ENCODE data around the gene ARFGAP1.

The ARFGAP1 gene

DNA sequence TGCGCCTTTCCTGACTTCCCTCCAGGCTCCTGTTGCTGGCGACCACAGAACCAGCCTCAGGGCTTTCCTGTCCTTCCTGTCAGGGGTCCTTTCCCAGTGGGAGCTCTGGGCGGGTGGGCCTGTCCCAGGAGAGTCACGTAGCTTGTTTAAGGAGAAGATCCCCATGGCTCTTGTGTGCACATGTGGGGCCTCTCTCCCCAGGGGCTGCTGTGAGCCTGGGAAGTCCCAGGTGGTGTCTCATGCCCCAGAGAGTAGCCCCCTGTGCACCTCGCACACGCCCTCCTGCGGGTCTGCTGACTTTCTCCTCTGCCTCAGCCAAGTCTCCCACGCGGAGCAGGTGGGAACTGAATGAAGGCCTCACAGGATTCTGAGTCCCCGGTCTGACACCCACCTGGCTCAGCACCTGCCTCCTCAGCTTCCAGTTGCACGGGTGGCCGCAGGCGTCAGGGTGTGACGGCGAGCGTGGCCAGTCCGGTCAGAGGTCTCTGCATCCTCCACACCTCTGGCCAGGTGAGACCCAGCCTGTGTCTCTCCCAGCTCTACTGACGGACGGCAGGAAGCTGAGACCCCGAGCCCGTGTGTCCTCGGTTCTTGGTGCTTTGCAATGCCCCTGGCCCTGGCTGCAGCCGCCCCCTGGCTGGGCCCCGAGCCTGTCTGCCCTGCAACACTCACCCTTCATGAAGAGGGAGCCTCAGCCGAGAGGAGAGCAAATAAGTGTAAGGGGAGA lies 12.7 kb upstream of the ARFGAP1 start:
- no peak for DNase-seq (ENCODE audit: low read depth in 3 of 3)

DNA sequence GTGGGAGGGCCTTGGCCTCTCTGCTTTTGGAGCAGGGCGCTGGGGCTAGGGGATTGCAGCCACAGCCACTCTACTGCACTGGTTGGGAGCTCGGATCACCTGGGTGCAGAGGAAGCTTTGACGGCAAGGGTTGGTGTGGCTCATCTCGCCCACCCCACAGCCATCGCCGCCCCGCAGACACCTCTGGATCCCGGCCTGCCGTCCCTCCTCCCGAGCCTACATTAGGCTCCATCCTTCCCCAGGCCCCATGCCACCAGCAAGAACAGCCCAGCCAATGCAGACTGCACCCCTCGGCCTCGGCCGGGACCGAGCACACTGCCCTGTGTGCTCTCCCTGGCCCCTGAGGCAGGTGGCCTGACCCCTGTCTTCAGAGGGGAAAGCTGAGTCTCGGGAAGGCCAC lies 12.1 kb upstream of the ARFGAP1 start:
- DNase-seq (ENCODE audit: low read depth in 3 of 3), result no peak

DNA sequence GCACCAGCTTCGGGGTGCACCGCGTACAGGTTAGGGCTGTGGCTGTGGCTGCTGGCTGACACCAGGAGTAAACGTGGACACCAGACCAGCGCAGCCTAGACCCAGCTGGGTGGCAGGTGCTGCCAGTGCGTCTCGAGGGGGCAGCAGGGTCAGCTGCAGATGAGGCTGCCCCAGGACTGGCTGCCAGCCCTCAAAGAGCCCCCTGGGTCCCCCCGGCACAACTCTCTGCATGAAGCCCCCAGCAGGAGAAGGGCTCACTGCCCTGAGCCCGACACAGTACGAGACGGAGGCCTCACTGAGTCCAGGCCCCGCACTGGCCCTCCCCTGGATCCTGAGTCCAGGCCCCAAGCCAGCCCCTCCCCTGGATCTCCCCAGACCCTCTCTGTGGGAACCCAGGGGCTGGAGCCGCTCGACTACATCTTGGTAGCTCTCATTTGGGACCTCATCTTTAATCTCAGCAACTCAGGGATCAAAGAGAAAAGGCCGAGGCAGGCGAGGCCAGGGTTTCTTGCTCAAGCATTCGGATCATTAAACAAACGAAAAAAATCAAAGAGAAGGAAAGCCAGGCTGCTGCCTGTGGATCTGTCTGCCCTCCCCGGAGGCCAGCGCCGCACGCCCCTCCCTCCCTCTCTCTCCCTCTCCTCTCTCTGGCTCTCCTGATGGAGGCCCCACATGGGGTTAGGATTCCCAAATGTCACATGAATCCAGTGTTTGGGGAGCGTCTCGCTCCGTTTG lies 11.4 kb upstream of the ARFGAP1 start:
- no peak for DNase-seq (ENCODE audit: low read depth in 3 of 3)

DNA sequence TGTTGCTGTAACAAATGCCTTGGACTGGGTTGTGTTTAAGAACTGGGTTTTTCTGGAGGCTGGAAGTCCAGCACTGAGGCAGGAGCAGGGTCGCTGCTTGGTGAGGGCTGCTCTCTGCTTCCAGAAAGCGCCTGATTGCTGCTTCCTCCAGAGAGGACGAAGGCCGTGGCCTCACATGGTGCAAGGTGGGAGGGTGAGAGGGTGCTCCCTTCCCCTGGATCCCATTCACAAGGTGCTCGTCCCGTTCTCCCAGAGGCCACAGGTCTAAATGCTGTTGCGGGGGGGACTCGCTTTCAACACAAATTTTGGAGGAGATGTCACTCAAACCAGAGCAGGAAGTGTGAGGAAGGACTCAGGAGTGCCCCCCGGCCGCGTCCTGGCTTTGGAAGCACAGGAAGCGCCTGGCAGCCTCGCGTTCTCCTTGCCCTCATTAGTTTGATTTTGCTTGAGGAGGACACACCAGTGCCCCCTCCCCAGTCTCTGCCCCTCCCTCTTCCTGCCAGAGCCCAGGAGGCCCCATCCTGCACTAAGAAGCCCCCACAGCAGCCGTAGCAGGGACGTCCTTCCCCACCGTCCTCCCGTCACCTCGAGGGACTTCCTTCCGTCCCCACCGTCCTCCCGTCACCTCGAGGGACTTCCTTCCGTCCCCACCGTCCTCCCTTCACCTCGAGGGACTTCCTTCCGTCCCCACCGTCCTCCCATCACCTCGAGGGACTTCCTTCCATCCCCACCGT lies 10.7 kb upstream of the ARFGAP1 start:
- DNase-seq (ENCODE audit: low read depth in 3 of 3), result no peak

DNA sequence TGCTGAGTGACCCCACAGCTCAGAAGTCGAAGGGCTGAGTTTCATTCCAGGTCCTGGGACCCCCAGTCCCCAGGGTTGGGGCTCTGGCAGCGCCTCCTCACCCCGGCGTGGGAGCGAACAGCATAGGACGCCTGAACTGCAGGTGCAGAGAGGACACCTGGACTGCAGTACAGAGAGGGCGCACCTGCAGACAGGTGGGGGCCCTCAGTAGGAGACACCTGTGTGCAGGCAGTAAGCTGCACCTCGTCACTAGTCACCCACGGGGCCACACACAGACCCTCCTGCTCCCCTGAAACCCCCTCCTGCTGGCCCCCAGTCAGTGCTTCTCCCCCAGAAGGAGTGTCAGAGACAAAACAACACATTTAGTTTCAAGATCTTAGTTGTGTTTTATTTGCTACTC lies 9.8 kb upstream of the ARFGAP1 start:
- no peak for DNase-seq (ENCODE audit: low read depth in 3 of 3)

DNA sequence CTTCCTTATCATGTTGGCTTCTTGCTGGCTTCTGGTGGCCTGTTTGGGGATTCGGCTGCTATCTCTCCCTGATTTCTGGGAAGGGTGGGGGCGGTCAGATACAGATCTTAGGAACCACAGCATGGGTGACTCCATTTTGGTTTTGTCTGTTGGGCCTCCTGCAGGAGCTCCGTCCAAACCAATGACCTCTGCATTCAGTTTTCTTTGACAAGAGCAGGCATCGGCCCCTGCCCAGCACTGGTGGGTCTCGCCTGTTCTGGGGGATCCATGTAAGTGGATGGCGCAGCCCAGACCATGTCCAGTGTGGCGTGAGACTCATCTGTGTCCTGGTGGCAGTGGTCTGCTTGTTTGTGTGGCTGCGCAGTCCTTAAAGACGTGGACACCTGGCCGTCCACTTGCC lies 8.6 kb upstream of the ARFGAP1 start:
- no peak for DNase-seq (ENCODE audit: low read depth in 3 of 3)

DNA sequence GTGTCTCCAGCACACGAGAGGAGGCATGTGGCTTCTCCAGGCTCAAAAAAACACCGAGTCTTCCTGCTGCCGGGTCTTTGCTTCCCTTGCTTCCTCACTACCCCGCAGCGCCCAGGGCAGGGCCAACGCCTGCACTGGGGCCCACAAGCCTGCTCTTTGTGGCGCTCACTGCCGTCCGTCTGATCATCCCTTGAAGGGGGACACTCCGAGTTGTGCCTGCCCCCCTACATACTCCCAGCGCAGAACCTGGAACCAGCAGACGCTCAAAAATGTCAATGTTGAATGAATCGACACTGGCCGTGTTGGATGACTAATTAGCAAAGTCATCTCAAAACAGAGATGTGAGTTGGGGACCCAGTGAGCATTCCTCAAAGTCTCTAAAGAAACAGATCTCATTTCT lies 8.1 kb upstream of the ARFGAP1 start:
- DNase-seq (ENCODE audit: low read depth in 3 of 3), result no peak

DNA sequence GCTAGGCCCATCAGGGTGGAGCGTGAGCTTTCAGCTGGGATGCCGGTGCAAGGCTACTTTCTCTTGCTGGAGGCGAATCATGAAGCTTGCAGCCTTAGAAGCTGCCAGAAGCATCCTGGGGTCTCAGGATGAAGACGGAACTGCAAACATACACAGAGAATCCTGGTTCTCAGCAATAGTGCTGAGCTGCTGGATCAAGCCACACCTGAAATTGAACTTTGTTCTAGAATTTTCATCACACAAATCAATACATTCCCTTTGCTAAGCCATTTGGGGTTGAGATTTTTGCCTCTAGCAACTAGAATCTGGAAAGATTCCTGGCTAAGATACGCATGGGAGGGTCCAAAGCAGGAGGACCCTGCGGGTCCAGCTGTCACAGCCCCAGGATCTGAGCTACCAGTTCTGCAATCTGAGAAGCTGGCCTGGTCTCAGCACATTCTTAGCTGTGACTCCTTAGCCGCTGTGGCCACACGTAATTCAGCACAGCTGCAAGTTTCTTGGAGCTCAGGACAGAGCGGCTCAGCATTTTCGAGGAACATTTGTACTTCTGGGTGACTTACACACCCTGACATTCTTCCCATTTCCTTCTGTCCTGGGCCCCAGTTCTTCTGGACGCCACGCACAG lies 6.6 kb upstream of the ARFGAP1 start:
- DNase-seq (ENCODE audit: low read depth in 3 of 3), result no peak

DNA sequence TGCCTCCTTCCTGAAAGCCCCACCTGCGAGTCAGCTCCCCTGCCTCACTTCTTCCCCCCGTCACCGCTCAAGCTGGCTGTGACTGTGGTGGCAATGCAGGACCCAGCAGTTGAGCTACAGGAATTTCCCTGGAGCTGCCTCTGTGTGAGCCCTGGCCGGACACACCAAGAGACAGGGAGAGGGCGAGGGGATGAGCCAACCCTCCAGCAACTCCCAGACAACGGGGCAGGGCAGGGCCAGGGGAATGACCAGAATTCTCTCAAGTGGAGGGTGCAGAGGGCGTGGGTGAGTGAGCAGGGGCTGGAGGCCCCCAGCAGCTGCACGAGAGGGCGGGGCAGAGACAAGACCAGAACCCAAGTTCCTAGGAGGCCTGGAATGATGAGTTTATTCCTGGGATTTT lies 4.9 kb upstream of the ARFGAP1 start:
- DNase-seq (ENCODE audit: low read depth in 3 of 3), result no peak

DNA sequence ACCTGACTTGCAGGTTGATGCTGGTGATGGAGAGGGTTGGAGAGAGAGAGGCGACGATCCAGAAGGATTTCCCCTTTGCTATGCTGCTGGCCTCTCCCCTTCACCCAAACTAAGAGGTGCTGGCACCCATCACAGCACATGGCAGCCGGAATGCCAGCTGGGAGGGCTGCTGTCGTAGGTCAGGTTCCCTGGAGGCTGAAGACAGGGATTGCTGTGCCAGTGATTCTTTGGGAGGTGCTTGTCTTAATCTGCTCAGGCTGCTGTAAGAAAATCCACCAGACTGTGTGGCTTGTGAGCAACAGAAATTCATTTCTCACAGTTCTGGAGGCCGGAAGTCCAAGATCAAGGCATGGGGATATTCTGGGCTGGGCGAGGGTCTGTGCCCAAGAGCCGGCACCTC lies 4.4 kb upstream of the ARFGAP1 start:
- no peak for DNase-seq (ENCODE audit: low read depth in 3 of 3)

DNA sequence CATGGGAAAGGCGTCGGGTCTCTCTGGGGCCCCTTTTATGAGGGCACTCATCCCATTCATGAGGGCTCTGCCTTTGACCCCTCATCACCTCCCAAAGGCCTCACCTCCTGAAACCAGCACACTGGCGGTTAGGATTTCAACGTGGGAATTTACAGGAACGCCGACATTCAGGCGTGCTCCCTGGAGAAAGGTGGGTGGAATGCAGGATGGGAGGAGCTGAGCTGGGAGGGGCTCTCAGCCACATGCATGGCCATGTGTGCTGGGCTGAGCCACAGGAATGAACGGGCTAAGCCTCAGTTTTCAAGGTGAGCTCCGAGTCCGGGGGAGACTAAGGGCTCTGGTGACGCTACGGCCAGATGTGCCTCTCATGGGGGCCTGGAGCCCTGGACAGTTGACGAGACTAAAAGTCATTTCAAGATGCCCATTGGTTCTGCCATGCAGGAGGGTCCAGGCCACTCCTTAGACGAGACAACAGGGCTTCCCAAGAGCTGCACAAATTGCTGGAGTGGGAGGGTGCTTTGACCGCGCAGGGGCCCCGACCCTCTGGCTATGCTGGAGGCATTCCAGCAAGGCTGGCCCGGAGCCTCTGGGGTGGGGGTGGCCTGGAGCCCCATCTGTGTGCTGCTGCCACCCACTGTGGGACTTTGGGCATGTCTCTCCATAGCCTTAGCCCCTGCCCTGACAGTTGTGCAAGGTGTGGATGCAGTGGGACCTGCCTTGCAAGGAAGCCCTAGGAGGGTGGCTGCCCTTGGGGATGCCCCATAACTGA lies 3.8 kb upstream of the ARFGAP1 start:
- no peak for DNase-seq (ENCODE audit: low read depth in 3 of 3)

DNA sequence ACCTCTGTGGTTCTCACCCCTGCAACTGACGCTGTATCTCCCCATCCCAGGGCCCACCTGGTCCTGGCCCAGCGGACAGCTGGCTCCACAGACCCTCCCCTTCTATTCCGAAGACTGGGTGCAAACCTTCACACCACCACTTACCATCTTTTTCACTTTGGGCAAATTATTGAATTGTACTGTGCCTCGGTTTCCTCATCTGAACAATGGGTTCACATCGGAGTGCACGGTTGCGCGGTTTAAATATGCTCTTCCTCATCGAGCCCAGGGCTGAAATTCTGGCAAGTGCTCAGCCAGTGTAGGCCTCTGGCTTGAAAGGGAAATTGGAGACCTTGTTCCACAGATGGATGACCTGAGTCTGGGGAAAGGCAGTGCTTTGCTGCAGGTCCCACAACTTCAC lies 2.9 kb upstream of the ARFGAP1 start:
- no peak for DNase-seq (ENCODE audit: low read depth in 3 of 3)

DNA sequence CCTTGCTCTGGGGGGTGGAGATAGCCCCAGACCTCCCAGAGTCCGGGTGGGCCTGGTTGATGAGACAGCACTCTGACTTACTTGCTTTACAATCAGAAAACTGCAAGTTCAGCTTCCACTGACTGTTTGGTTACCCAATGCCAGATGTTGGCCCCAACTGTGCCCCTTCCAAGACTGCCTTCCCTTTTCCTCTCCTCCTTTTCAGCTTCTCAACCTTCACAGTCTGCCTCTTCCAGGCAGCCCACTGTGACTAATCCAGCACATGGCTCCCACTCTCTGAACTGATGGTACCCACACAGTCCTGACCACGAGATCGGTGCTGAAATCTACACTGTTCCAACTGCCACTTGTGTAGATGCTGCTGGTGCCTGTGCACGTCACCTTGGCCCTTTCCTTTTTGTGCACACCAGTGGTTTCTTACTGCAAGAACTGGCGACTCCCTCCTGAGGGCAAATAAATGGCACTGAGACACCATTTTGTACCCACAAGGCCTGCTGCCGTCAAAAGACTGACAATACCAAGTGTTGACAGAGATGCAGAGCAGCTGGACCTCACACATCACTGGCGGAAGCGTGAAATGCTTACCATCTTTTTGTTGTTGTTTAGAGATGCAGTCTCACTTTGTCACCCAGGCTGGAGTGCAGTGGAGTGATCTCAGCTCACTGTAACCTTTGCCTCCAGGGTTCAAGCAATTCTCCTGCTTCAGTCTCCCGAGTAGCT lies 1.8 kb upstream of the ARFGAP1 start:
- no peak for DNase-seq (ENCODE audit: low read depth in 3 of 3)

DNA sequence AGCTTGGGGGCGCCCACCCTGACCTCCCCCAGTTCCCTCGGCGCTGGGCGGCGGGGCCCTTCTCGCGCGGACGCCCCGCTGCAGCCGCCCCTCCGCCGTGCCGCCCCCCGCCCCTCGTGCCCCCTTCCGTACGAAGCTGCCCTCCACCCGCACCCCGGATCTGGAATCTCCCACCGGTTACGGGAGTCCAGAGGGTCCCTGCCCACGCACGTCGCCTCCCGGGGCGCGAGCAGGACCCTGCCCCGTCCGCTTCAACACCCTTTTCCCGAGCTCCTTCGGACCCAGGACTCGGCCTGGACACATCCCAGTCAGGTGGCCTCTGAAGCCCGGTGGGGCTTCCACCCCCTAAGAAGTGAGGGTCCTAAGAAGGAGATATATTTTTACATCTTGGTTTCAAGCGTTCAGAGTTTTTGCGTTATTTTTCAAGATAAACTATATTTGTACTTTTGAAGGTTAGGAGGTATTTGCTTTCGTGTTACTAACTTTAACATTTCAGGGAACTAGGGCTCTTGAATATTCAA lies 506 bp downstream of the ARFGAP1 start:
- no peak for DNase-seq (ENCODE audit: low read depth in 3 of 3)

DNA sequence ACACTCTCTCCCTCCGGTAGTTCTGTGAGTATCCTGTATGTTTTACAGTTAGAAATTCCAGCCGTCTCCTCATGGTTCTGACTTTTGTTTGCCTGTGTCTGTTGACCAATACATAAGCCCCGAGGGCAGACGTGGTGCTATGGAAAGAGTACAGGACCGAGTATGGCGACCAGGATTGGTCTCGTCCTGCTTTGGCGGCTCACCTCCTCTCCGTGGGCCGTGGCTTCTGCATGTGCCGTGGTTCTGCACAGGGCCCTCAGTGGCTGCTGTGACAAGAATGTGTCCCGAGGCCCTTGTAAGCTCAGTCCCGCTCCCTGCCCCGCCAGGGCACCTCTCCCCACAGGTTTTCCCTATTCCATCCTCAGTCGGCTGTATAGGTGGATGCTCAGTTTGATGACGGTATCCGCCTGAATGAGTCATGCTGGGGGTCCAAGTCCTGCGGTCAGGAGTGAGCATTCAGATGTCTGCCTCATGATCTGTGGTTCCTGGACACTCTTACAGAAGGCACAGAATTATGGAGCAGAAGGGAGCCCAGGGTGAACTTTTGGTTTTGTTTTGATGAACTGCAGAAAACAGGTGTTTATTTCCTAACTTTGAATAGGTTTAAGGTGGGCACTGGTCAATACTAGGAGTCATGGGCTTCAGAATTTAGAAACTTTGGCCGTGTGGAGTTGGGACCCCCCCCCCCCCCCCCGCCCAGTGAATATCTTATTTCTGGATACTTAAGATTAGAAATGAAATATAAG lies 1.2 kb downstream of the ARFGAP1 start:
- no peak for DNase-seq (ENCODE audit: low read depth in 3 of 3)

DNA sequence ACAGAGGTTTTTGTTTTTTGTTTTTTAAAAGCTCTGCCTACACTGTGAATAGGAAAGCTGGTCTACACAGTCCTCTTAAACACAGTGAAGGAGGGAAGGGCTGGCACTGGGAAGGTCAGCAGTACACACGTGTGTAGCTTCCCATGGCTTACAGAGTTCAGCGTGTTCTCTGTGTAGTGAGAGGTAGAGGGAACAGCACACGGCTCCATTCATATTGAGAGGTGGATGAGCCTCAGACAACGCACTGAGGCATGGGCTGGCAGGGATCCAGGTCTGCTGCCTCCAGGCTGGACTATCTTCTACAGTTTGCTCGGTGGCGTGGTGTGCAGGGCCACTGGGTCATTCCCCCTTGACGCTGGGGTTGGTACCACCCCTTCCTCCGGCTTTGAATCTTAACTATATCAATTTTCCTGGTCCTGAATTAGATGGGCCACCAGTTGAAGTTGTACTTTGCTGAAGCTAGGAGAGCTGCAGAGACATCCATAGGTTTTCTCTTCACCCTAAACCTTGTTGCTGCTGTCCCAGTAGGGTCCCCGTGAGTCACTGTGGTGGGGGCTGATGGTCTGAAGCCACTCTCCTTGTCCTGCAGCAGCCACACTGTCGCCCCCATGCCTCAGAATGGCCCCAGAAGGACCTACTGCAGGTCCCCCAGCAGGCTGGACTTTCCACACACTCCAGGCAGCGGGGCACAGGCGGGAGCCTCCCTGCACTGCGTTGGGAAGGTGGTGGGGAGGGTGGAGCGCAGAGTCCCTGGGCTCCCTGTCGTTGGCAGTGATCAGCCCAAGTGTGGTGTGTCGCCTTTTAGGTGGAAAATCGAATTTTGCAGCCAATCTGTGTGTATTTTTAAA lies 2.0 kb downstream of the ARFGAP1 start:
- DNase-seq (ENCODE audit: low read depth in 3 of 3), result no peak

DNA sequence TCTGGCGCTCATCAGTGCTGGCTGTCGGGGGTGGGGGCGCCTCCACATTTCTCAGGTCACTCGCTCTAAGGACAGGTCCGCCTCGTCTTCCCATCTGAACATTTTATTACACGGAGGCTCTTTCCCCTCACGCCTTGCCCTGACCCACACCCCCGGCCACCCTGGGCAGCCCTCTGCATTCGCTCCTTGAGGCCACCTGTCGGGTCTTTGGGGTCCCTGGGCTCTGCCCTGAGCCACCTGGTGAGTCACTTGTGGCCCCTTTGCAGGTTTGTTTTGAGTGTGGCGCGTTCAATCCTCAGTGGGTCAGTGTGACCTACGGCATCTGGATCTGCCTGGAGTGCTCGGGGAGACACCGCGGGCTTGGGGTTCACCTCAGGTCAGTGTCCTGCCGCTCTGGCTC lies 3.2 kb downstream of the ARFGAP1 start:
- no peak for DNase-seq (ENCODE audit: low read depth in 3 of 3)

DNA sequence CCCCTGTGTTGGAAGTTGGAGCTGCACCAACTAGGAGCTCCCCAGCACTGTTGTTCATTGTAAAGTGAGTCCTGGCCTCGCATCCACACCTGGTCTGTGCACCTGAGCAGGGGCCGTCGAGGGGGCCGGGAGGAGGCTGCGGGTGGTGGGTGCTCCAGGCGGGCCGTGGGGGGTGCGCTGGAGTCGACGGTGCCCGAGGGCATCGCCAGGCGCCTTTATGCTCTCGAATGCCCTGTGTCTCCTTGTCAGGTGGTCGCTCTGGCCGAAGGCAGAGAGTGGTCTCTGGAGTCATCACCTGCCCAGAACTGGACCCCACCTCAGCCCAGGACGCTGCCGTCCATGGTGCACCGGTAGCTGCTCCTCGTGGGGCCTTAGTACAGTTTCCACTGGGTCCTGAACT lies 4.3 kb downstream of the ARFGAP1 start:
- DNase-seq (ENCODE audit: low read depth in 3 of 3), result no peak
